WTC11 (cell line): ENCODE data around the gene SLC22A13. TPM values are rescaled to one million over a fixed set of nuclear protein-coding genes. Genes with fewer than 3 reads are reported as not detected.

Source experiments
- ATAC-seq: fragments of 200-7000 bp; cut with Tn5 transposase; 2 replicates; pipeline ENCODE4 v1.10.0; 2021; ENCODE audit warnings: mild to moderate bottlenecking, moderate library complexity
- CTCF ChIA-PET: fragments of 300-600 bp; sonication (Branson Sonifier 250); formaldehyde crosslinking; loops from one replicate; lab custom pipeline; 2021; ENCODE audit warnings: antibody characterized with exemption; lab: Charles Lee
- POLR2A ChIA-PET: fragments of 350-600 bp; sonication (Branson Sonifier 250); formaldehyde crosslinking; loops from one replicate; lab custom pipeline; 2021; ENCODE audit warnings: antibody characterized with exemption; lab: Charles Lee
- DNase-seq: peaks from one replicate; pipeline ENCODE4 v3.0.0; 2021; ENCODE audit warnings: low spot score
- H3K27ac Mint-ChIP-seq: 2 replicates; pipeline ENCODE4 v1.8.0; 2021; ENCODE audit warnings: mixed read lengths
- H3K27me3 Mint-ChIP-seq: 2 replicates; pipeline ENCODE4 v1.8.0; 2021; ENCODE audit warnings: low read depth, mild to moderate bottlenecking, moderate library complexity, mixed read lengths
- H3K36me3 Mint-ChIP-seq: 2 replicates; pipeline ENCODE4 v1.8.0; 2021; ENCODE audit warnings: mixed read lengths
- H3K4me1 Mint-ChIP-seq: 2 replicates; pipeline ENCODE4 v1.8.0; 2022; ENCODE audit warnings: mixed read lengths
- H3K4me3 Mint-ChIP-seq: 2 replicates; pipeline ENCODE4 v1.8.0; 2021; ENCODE audit warnings: mild to moderate bottlenecking, moderate library complexity, mixed read lengths
- H3K9me3 Mint-ChIP-seq: 2 replicates; pipeline ENCODE4 v1.8.0; 2021; ENCODE audit warnings: mixed read lengths
- ATF3 ChIP-seq: sonication (generic); formaldehyde crosslinking; conservative IDR thresholded peaks from 2 replicates; pipeline ENCODE4 v1.8.1; 2022; ENCODE audit warnings: mild to moderate bottlenecking, missing genetic modification reagents
- E2F4 ChIP-seq: sonication (generic); formaldehyde crosslinking; IDR thresholded peaks from 2 replicates; pipeline ENCODE4 v1.8.1; 2022; ENCODE audit warnings: low read depth, mild to moderate bottlenecking, moderate library complexity, missing genetic modification reagents, borderline replicate concordance
- FOXP1 ChIP-seq: sonication (generic); formaldehyde crosslinking; IDR thresholded peaks from 2 replicates; pipeline ENCODE4 v1.8.0; 2022; ENCODE audit warnings: missing genetic modification reagents, mild to moderate bottlenecking, moderate library complexity, borderline replicate concordance
- GRHL2 ChIP-seq: fragments of 250-450 bp; sonication (Bioruptor Pico); IDR thresholded peaks from 2 replicates; pipeline ENCODE4 v1.8.0; 2022; ENCODE audit warnings: mild to moderate bottlenecking, moderate library complexity; ENCODE audit not compliant: insufficient replicate concordance, severe bottlenecking
- MAX ChIP-seq: sonication (generic); formaldehyde crosslinking; IDR thresholded peaks from 2 replicates; pipeline ENCODE4 v1.8.0; 2022; ENCODE audit warnings: mild to moderate bottlenecking, missing genetic modification reagents
- NFATC4 ChIP-seq: fragments of 250-450 bp; sonication (Bioruptor Pico); IDR thresholded peaks from 2 replicates; pipeline ENCODE4 v1.9.0; 2021; ENCODE audit warnings: mild to moderate bottlenecking
- NFYB ChIP-seq: sonication (generic); formaldehyde crosslinking; conservative IDR thresholded peaks from 2 replicates; pipeline ENCODE4 v1.8.0; 2022; ENCODE audit warnings: low read depth, missing genetic modification reagents
- NR3C1 ChIP-seq: sonication (generic); formaldehyde crosslinking; conservative IDR thresholded peaks from 2 replicates; pipeline ENCODE4 v1.8.1; 2023; ENCODE audit warnings: low read depth, mild to moderate bottlenecking, missing genetic modification reagents
- OVOL2 ChIP-seq: fragments of 250-450 bp; sonication (Bioruptor Pico); IDR thresholded peaks from 2 replicates; pipeline ENCODE4 v1.9.0; 2021; ENCODE audit warnings: mild to moderate bottlenecking, borderline replicate concordance
- STAT6 ChIP-seq: sonication (generic); formaldehyde crosslinking; conservative IDR thresholded peaks from 2 replicates; pipeline ENCODE4 v1.8.1; 2023; ENCODE audit warnings: mild to moderate bottlenecking, low read depth, missing genetic modification reagents, moderate library complexity
- TEAD1 ChIP-seq: sonication (generic); formaldehyde crosslinking; IDR thresholded peaks from 2 replicates; pipeline ENCODE4 v1.8.0; 2022; ENCODE audit warnings: mild to moderate bottlenecking, missing genetic modification reagents
- ZNF121 ChIP-seq: sonication (generic); formaldehyde crosslinking; IDR thresholded peaks from 2 replicates; pipeline ENCODE4 v1.8.0; 2023; ENCODE audit warnings: missing genetic modification reagents
- ZNF281 ChIP-seq: sonication (generic); formaldehyde crosslinking; IDR thresholded peaks from 2 replicates; pipeline ENCODE4 v1.8.0; 2023; ENCODE audit warnings: mild to moderate bottlenecking, missing genetic modification reagents
- ZNF532 ChIP-seq: fragments of 250-450 bp; sonication (Bioruptor Pico); IDR thresholded peaks from 2 replicates; pipeline ENCODE4 v1.9.0; 2021; ENCODE audit warnings: mild to moderate bottlenecking, borderline replicate concordance
- ZSCAN18 ChIP-seq: fragments of 250-450 bp; sonication (Bioruptor Pico); IDR thresholded peaks from 2 replicates; pipeline ENCODE4 v2.1.2; 2022; ENCODE audit warnings: mild to moderate bottlenecking, moderate library complexity
- total RNA-seq: library from RNA; stranded (reverse); gene quantifications from 3 replicates; pipeline ENCODE4 v1.2.3, GENCODE V29; 2021

Gene SLC22A13
- total RNA-seq, 1 experiment from 2014 or later, result 0.42 TPM

GRCh38 chr3:38283810-38284755 is 18.5 kb downstream of the SLC22A13 start (continued):
- no peak for TF ChIP-seq STAT6 (CRISPR knock-in tag)
- TF ChIP-seq NR3C1 (CRISPR knock-in tag), result no peak
- TF ChIP-seq ZNF532 (CRISPR knock-in tag), result no peak
- TF ChIP-seq TEAD1 (CRISPR knock-in tag), result no peak
- no peak for TF ChIP-seq GRHL2 (CRISPR knock-in tag)

- no peak for ATAC-seq
- no peaks in the 10 kb centered on the region for H3K36me3 Mint-ChIP-seq
- no peak overlapping the region for H3K4me3 Mint-ChIP-seq
- ChIA-PET POLR2A (no interaction called here), CTCF (no interaction called here)
- no peaks in the 10 kb centered on the region; the same call in 1 of the 2 replicates for H3K27me3 Mint-ChIP-seq
- peaks cover 9% of the 10 kb centered on the region; the same call in 1 of the 2 replicates for H3K4me1 Mint-ChIP-seq
- DNase-seq, result no peak
- H3K27ac Mint-ChIP-seq, result no peak overlapping the region
- H3K9me3 Mint-ChIP-seq, result peaks cover 3% of the 10 kb centered on the region
- TF ChIP-seq ZSCAN18 (CRISPR knock-in tag) (no peak), ATF3 (no peak), FOXP1 (CRISPR knock-in tag) (no peak), MAX (CRISPR knock-in tag) (no peak), NFATC4 (CRISPR knock-in tag) (no peak), E2F4 (no peak), ZNF281 (CRISPR knock-in tag) (no peak), ZNF532 (CRISPR knock-in tag) (no peak), NFYB (CRISPR knock-in tag) (no peak), OVOL2 (CRISPR knock-in tag) (no peak), ZNF121 (CRISPR knock-in tag) (no peak)
Observed at GRCh38 chr3:38284756-38285150, 19.1 kb downstream of the SLC22A13 start.
